HepG2 (cell line): ENCODE measurements around the gene FAM228B. TPM values are rescaled to one million over a fixed set of nuclear protein-coding genes. Genes with fewer than 3 reads are reported as not detected.

Source experiments
- ATF7 ChIP-seq, 2 experiments: fragments of 450-650 bp in 1 of 2; sonication (generic) in 1 of 2; formaldehyde crosslinking in 1 of 2; IDR thresholded peaks; 2 replicates each; pipeline versions ENCODE4 v1.4.0 to v1.6.1; 2016 to 2020; ENCODE audit warnings: antibody characterized with exemption in 1 of 2, mild to moderate bottlenecking in 1 of 2, missing genetic modification reagents in 1 of 2
- GZF1 ChIP-seq: sonication (generic); formaldehyde crosslinking; IDR thresholded peaks from 2 replicates; pipeline ENCODE4 v1.5.1; 2020; ENCODE audit warnings: mild to moderate bottlenecking, missing genetic modification reagents
- JUND ChIP-seq: sonication (generic); formaldehyde crosslinking; IDR thresholded peaks from 2 replicates; pipeline ENCODE4 v1.8.0; 2022; ENCODE audit warnings: mild to moderate bottlenecking, missing genetic modification reagents
- MIER3 ChIP-seq: IDR thresholded peaks from 2 replicates; pipeline ENCODE4 v1.6.1; 2016; ENCODE audit warnings: missing compliant biosample characterization, borderline replicate concordance
- MXD4 ChIP-seq: IDR thresholded peaks from 2 replicates; pipeline ENCODE4 v1.6.1; 2016; ENCODE audit warnings: mild to moderate bottlenecking, missing biosample characterization, missing genetic modification reagents
- PLRG1 ChIP-seq: fragments of 450-650 bp; conservative IDR thresholded peaks from 2 replicates; pipeline ENCODE4 v1.6.1; 2016
- PRPF4 ChIP-seq: fragments of 200-400 bp; formaldehyde crosslinking; IDR thresholded peaks from 2 replicates; pipeline ENCODE4 v1.6.1; 2016; ENCODE audit warnings: low read length, low read depth; ENCODE audit not compliant: poor library complexity, severe bottlenecking
- SMAD3 ChIP-seq: sonication (generic); formaldehyde crosslinking; IDR thresholded peaks from 2 replicates; pipeline ENCODE4 v1.4.0; 2020; ENCODE audit warnings: missing genetic modification reagents
- SRSF1 ChIP-seq: fragments of 200-400 bp; formaldehyde crosslinking; optimal IDR thresholded peaks from 2 replicates; pipeline ENCODE3; 2017; ENCODE audit warnings: mild to moderate bottlenecking, low read depth, low read length, moderate library complexity
- YEATS4 ChIP-seq: sonication (generic); formaldehyde crosslinking; IDR thresholded peaks from 2 replicates; pipeline ENCODE4 v1.4.0; 2020; ENCODE audit warnings: missing genetic modification reagents, borderline replicate concordance
- ZKSCAN8 ChIP-seq: IDR thresholded peaks from 2 replicates; pipeline ENCODE4 v1.6.1; 2016; ENCODE audit warnings: borderline replicate concordance, missing genetic modification reagents, missing compliant biosample characterization
- ZNF138 ChIP-seq: sonication (generic); formaldehyde crosslinking; IDR thresholded peaks from 2 replicates; pipeline ENCODE4 v1.5.0; 2020; ENCODE audit warnings: mild to moderate bottlenecking, low read depth, missing genetic modification reagents
- ZNF749 ChIP-seq: sonication (generic); formaldehyde crosslinking; IDR thresholded peaks from 2 replicates; pipeline ENCODE4 v1.8.0; 2022; ENCODE audit warnings: mild to moderate bottlenecking, missing genetic modification reagents, moderate library complexity, borderline replicate concordance
- ZNF891 ChIP-seq: sonication (generic); formaldehyde crosslinking; IDR thresholded peaks from 2 replicates; pipeline ENCODE4 v1.5.0; 2020; ENCODE audit warnings: mild to moderate bottlenecking, missing genetic modification reagents
- polyA plus RNA-seq, 8 experiments: library from polyadenylated mRNA; depleted of rRNA in 3 of 8; stranded (reverse) in 7 of 8; unstranded in 1 of 8; fragments of >200 nt; fragmentation: Illumina TruSeq in 4 of 8; extraction: Trizol in 4 of 8; gene quantifications; 2 replicates each; pipeline versions ENCODE4 v1.2.1 to v1.2.3, GENCODE V29; 2011 to 2016; ENCODE audit warnings: low read depth in 4 of 8, missing spikeins in 1 of 8, mixed read lengths in 1 of 8; ENCODE audit not compliant: insufficient read depth in 1 of 8
- total RNA-seq, 5 experiments: library from RNA; depleted of rRNA; stranded (reverse); fragments of >200 nt; fragmentation: Illumina TruSeq; extraction: Trizol; gene quantifications; 2 replicates each; pipeline ENCODE4 v1.2.3, GENCODE V29; 2016; ENCODE audit warnings: low read depth in 1 of 5
- TF ChIP-seq, protein P1 (sequence below): sonication (generic); formaldehyde crosslinking; IDR thresholded peaks from 2 replicates; pipeline ENCODE4; 2020; ENCODE audit warnings: missing genetic modification reagents, mild to moderate bottlenecking, borderline replicate concordance
- TF ChIP-seq, protein P2 (sequence below): IDR thresholded peaks from 2 replicates; pipeline ENCODE4 v1.6.1; 2016; ENCODE audit warnings: mild to moderate bottlenecking
- TF ChIP-seq, protein P3 (sequence below): sonication (generic); formaldehyde crosslinking; IDR thresholded peaks from 2 replicates; pipeline ENCODE4 v1.9.0; 2022; ENCODE audit warnings: missing genetic modification reagents, mild to moderate bottlenecking, borderline replicate concordance
- TF ChIP-seq, protein P4 (sequence below): sonication (generic); formaldehyde crosslinking; IDR thresholded peaks from 2 replicates; pipeline ENCODE4 v1.4.0; 2020; ENCODE audit warnings: low read depth, mild to moderate bottlenecking, missing genetic modification reagents
- TF ChIP-seq, protein P5 (sequence below): sonication (generic); formaldehyde crosslinking; IDR thresholded peaks from 2 replicates; pipeline ENCODE4 v1.5.0; 2020; ENCODE audit warnings: mild to moderate bottlenecking, low read depth, missing genetic modification reagents, borderline replicate concordance
- TF ChIP-seq, protein P6 (sequence below): sonication (generic); formaldehyde crosslinking; IDR thresholded peaks from 2 replicates; pipeline ENCODE4 v1.4.0; 2020; ENCODE audit warnings: mild to moderate bottlenecking, missing genetic modification reagents

FAM228B gene
- total and polyA plus RNA-seq, 2 of the 13 experiments (the other 11 are each of a cell fraction or from before 2014, with no cell fraction given): 0.79 to 1.1 TPM

DNA sequence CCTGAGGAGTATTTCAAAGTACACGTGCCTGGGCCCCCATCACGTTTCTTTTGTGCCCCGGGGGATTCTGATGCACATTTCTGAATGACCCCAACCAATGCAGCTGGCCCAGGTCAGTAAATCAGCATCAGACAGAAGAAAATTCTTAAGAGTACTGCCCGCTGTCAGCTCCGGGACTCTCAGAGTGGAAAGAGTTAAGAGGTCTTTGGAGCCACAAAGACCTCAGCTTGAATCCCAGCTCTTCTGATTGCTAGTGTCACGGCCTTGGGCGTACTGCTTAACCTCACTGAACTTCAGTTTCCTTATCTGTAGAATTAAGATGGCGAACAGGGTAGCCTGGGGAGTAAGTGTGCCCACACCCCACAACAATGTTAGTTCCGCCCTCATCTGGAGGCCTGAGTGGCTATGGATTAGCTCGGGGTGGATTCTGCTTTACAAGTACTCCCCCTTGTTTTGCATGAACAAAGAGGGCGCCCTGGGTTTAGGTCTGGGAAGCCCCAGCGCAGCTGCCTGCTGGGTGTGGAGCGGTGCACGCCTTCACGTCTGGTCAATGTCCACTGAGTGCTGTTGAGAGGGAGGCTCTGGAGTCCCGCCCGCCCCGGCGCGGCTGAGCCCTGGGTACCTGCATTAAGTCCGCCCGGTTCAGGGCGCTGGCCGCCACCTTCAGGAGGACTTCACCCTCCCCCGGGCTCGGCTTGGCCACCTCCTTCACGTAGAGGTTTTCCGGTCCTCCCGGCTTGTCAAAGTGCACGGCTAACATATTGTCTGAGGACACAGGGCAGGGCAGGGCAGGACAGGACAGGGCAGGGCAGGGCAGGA, 39.5 kb upstream of the FAM228B start (continued):
- TF ChIP-seq, protein P1, sequence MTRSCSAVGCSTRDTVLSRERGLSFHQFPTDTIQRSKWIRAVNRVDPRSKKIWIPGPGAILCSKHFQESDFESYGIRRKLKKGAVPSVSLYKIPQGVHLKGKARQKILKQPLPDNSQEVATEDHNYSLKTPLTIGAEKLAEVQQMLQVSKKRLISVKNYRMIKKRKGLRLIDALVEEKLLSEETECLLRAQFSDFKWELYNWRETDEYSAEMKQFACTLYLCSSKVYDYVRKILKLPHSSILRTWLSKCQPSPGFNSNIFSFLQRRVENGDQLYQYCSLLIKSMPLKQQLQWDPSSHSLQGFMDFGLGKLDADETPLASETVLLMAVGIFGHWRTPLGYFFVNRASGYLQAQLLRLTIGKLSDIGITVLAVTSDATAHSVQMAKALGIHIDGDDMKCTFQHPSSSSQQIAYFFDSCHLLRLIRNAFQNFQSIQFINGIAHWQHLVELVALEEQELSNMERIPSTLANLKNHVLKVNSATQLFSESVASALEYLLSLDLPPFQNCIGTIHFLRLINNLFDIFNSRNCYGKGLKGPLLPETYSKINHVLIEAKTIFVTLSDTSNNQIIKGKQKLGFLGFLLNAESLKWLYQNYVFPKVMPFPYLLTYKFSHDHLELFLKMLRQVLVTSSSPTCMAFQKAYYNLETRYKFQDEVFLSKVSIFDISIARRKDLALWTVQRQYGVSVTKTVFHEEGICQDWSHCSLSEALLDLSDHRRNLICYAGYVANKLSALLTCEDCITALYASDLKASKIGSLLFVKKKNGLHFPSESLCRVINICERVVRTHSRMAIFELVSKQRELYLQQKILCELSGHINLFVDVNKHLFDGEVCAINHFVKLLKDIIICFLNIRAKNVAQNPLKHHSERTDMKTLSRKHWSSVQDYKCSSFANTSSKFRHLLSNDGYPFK (CRISPR knock-in tag): peak; percentile 85
- TF ChIP-seq, protein P2, sequence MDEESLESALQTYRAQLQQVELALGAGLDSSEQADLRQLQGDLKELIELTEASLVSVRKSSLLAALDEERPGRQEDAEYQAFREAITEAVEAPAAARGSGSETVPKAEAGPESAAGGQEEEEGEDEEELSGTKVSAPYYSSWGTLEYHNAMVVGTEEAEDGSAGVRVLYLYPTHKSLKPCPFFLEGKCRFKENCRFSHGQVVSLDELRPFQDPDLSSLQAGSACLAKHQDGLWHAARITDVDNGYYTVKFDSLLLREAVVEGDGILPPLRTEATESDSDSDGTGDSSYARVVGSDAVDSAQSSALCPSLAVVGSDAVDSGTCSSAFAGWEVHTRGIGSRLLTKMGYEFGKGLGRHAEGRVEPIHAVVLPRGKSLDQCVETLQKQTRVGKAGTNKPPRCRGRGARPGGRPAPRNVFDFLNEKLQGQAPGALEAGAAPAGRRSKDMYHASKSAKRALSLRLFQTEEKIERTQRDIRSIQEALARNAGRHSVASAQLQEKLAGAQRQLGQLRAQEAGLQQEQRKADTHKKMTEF (CRISPR knock-in tag): peak; percentile 87
- TF ChIP-seq PRPF4 (no peak), SRSF1 (peak; percentile 74), ATF7 (IDR thresholded peaks at IDR 0.05) (no peak), ATF7 (CRISPR knock-in tag; IDR thresholded peaks at IDR 0.05) (no peak), ZKSCAN8 (CRISPR knock-in tag) (0 out of 2 replicates have a peak, but pooled peaks have one; percentile 45), YEATS4 (CRISPR knock-in tag) (peak; percentile 95), JUND (no peak; the same call in 1 of the 2 replicates), GZF1 (CRISPR knock-in tag) (peak; percentile 54; the same call in 1 of the 2 replicates), SMAD3 (CRISPR knock-in tag) (peak; percentile 21; the same call in 1 of the 2 replicates), MXD4 (peak; percentile 84), ZNF891 (CRISPR knock-in tag) (no peak; the same call in 1 of the 2 replicates), PLRG1 (no peak), MIER3 (CRISPR knock-in tag) (no peak; the same call in 1 of the 2 replicates), ZNF138 (CRISPR knock-in tag) (0 out of 2 replicates have a peak, but pooled peaks have one; percentile 68), ZNF749 (no peak)
- TF ChIP-seq, protein P3, sequence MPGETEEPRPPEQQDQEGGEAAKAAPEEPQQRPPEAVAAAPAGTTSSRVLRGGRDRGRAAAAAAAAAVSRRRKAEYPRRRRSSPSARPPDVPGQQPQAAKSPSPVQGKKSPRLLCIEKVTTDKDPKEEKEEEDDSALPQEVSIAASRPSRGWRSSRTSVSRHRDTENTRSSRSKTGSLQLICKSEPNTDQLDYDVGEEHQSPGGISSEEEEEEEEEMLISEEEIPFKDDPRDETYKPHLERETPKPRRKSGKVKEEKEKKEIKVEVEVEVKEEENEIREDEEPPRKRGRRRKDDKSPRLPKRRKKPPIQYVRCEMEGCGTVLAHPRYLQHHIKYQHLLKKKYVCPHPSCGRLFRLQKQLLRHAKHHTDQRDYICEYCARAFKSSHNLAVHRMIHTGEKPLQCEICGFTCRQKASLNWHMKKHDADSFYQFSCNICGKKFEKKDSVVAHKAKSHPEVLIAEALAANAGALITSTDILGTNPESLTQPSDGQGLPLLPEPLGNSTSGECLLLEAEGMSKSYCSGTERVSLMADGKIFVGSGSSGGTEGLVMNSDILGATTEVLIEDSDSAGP (CRISPR knock-in tag): no peak
- TF ChIP-seq, protein P4, sequence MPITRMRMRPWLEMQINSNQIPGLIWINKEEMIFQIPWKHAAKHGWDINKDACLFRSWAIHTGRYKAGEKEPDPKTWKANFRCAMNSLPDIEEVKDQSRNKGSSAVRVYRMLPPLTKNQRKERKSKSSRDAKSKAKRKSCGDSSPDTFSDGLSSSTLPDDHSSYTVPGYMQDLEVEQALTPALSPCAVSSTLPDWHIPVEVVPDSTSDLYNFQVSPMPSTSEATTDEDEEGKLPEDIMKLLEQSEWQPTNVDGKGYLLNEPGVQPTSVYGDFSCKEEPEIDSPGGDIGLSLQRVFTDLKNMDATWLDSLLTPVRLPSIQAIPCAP (CRISPR knock-in tag): no peak; the same call in none of the 2 replicates
- TF ChIP-seq, protein P5, sequence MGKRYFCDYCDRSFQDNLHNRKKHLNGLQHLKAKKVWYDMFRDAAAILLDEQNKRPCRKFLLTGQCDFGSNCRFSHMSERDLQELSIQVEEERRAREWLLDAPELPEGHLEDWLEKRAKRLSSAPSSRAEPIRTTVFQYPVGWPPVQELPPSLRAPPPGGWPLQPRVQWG: no peak
- TF ChIP-seq, protein P6, sequence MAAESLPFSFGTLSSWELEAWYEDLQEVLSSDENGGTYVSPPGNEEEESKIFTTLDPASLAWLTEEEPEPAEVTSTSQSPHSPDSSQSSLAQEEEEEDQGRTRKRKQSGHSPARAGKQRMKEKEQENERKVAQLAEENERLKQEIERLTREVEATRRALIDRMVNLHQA: 0 out of 2 replicates have a peak, but pooled peaks have one; percentile 68
